ENCODE measurements around the gene TMEM163. TPM values are rescaled to one million over a fixed set of nuclear protein-coding genes. Genes with fewer than 3 reads are reported as not detected.

Gene TMEM163
- total RNA-seq, 1 experiment from 2014 or later: 0.12 TPM

DNA sequence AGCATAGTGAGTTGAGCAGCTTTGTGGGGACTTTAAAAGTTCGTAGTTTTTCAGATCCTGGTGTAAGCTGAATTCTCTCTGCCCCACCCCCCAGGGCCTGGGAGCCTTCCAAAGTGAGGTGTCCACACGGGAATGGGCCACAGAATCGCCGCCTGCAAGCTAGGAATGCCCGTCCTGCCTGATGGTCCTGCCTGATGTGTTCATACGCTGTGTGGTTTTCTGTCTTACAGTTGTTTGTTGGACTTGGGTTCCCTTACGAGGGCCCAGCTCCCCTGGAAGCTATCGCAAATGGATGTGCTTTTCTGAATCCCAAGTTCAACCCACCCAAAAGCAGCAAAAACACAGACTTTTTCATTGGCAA is 306.2 kb downstream of the TMEM163 start:
- H3K9me3 ChIP-seq (ENCODE audit: control insufficient read depth in 1 of 2, insufficient read depth in 1 of 2, low read depth in 1 of 2, low read length in 2 of 2): no peaks in the 10 kb centered on the region
- TF ChIP-seq ZFX (IDR thresholded peaks at IDR 0.05) (no peak), SP1 (IDR thresholded peaks at IDR 0.05; ENCODE audit: low read depth) (no peak), POLR2A (IDR thresholded peaks at IDR 0.05; ENCODE audit: borderline replicate concordance, extremely low read depth, insufficient read depth, insufficient read length) (no peak), TCF7L2 (IDR thresholded peaks at IDR 0.05; ENCODE audit: borderline replicate concordance, extremely low read depth, insufficient read depth, insufficient read length) (no peak), ELF1 (IDR thresholded peaks at IDR 0.05; ENCODE audit: borderline replicate concordance, low read depth) (no peak), SIN3A (IDR thresholded peaks at IDR 0.05; ENCODE audit: low read depth) (no peak), FOSL1 (IDR thresholded peaks at IDR 0.05; ENCODE audit: low read depth) (no peak), EZH2phosphoT487 (IDR thresholded peaks at IDR 0.05; ENCODE audit: borderline replicate concordance) (no peak)
- TF ChIP-seq, protein P1, sequence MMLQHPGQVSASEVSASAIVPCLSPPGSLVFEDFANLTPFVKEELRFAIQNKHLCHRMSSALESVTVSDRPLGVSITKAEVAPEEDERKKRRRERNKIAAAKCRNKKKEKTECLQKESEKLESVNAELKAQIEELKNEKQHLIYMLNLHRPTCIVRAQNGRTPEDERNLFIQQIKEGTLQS (IDR thresholded peaks at IDR 0.05): no peak
- no peaks in the 10 kb centered on the region for H3K79me2 ChIP-seq (ENCODE audit: insufficient read depth, low read length)
- RAD21 ChIA-PET (ENCODE audit: low non-redundant PET in 1 of 2, low total read pairs in 2 of 2, uncharacterized antibody in 2 of 2, unreplicated experiment in 2 of 2): interaction anchor here (0.6 to 2.4 kb wide), 5 partner anchors 294 to 527 kb away, joined by 3 to 11 read pairs (median 7); no protein-coding TSS in a partner anchor
- H3K4me3 ChIP-seq (replicated peaks in 1 of 2; ENCODE audit: low read depth in 1 of 2, low read length in 2 of 2): no peak overlapping the region
- H3K27me3 ChIP-seq (ENCODE audit: insufficient read depth, low read length): no peaks in the 10 kb centered on the region
- H2AFZ ChIP-seq (ENCODE audit: low read depth, low read length, poor library complexity, severe bottlenecking): no peak overlapping the region
- no peaks in the 10 kb centered on the region for H3K36me3 ChIP-seq (ENCODE audit: control insufficient read depth in 1 of 2, insufficient read depth in 2 of 2, low read length in 2 of 2)
- no peak for DNase-seq (ENCODE audit: low read depth, low spot score)
- H3K9ac ChIP-seq (ENCODE audit: low read length): no peak overlapping the region
- H3K4me1 ChIP-seq (ENCODE audit: control insufficient read depth in 1 of 2, insufficient read depth in 2 of 2, low read length in 2 of 2): peaks cover 5% of the 10 kb centered on the region in 2 experiments; a peak in 1 of 4 replicates
- BruUV-seq (replicated peaks): no TSS peak
- no peak for ATAC-seq
- CTCF ChIA-PET: interaction anchor here (1.7 to 3.8 kb wide), 3 partner anchors 294 to 528 kb away, joined by 4 to 60 read pairs (median 20); no protein-coding TSS in a partner anchor
- intact Hi-C loops (cut with micrococcal nuclease): loop anchor here (1.0 to 5.0 kb wide), 3 partner anchors 165 to 526 kb away; no protein-coding TSS in a partner anchor
- POLR2A ChIA-PET: no interaction called here
- H3K4me2 ChIP-seq (ENCODE audit: low read length): no peak overlapping the region
- H3K9me2 ChIP-seq (ENCODE audit: insufficient read depth): no peaks in the 10 kb centered on the region
- H4K20me1 ChIP-seq (ENCODE audit: insufficient read depth): no peaks in the 10 kb centered on the region
- H3K27ac ChIP-seq (ENCODE audit: low read depth, low read length): no peak overlapping the region

Measured in HCT116 (cell line).